GM21515 (cell line): ENCODE measurements around the gene ENHO.

ENCODE experiments used
- ATAC-seq: cut with Tn5 transposase; IDR thresholded peaks from one replicate; pipeline ENCODE4 v1.9.1; 2021; ENCODE audit not compliant: unreplicated experiment

The ENHO gene

DNA sequence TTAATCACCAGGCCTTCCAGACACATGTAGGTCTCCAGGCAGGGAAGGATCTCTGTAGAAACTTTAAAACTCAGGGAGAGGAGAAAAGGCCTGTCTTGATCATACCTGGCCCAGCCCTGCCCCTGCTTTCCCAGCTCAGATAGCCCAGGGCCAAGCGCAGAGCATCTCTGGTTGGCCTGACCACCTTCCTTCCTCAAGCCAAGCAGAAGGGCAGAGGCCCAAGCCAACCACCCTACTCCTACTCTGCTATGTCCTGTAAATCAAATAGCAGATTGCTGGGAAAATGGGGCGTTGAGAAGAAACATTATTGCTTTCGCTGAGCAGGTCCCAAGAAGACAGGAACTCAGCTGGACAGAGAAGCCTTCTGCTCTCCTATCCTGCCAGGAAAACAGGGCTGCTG, 14.3 kb downstream of the ENHO start:
- no peak for ATAC-seq

DNA sequence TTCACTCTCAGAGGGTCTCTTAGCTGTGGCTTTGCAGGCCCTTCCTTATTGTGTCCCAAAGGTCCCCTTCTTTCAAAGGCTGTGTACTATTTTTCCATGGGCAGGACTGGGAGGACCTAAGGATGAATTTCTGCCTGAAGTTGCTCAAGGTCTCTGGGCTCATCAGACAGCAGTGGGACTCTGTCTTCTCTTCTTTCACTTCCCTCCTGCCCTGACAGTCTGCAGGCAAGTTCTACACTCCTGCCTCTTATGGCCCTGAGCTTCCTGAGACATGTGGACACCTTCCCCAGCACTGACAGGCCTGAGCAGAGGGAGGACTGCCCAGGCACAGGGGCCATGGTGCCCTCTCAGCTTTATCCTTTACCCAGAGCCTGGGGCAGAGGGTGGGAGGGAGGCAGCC, 14.8 kb downstream of the ENHO start:
- ATAC-seq = no peak

GRCh38 chr9:34507556-34507955, 15.2 kb downstream of the ENHO start:
- ATAC-seq = no peak

DNA sequence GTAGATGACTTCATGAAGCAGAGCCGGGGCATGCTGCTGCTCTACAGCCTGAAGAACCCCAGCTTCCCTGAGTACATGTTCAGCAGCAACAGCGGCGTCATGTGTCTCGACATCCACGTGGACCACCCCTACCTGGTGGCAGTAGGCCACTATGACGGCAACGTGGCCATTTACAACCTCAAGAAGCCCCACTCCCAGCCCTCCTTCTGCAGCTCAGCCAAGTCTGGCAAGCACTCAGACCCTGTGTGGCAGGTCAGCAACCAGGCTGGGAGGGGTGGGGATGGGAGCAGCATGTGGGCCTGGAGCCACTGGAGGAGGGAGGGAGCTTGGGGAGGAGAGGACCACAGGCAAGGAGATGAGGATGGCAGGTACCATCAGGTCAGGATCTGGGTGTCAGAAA, 16.2 kb downstream of the ENHO start:
- ATAC-seq = no peak

DNA sequence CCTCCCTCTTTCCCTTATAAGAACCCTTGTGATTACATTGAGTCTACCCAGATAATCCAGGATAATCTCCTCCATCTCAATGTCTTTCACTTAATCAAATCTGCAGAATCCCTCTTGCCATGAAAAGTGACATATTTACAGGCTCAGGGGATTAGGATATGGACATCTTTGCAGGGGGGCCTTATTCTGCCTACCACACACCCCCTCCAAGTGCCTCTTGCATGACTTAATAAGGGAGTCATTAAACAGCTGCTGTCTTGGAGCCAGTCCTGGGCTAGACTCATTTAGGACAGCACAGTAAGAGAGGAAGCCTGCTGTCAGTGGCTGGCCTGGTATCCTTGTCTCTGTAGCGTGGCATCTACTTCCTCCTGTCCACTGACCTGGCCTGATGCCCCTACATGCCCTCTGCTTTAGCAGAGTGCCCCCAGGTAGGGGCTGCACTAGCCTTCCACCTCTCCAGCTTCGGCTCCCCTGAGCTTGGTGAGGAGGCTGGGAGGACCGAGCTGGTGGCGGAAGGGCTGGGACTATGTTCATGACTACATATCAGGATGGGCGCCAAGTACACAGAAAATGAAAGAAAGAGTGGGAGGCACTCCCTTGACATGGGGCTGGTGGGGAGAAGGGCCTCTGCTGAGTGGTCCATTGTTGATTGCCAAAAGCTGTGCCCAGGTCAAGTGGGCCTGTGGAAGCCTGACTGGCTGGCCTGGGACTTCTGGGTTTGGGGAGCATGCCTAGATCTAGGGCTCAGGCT, 17.2 kb downstream of the ENHO start:
- ATAC-seq = no peak

- no peak for ATAC-seq
Measured at GRCh38 chr9:34503406-34503805, 19.4 kb downstream of the ENHO start.

GRCh38 chr9:34502891-34503290, 19.9 kb downstream of the ENHO start:
- ATAC-seq = no peak

DNA sequence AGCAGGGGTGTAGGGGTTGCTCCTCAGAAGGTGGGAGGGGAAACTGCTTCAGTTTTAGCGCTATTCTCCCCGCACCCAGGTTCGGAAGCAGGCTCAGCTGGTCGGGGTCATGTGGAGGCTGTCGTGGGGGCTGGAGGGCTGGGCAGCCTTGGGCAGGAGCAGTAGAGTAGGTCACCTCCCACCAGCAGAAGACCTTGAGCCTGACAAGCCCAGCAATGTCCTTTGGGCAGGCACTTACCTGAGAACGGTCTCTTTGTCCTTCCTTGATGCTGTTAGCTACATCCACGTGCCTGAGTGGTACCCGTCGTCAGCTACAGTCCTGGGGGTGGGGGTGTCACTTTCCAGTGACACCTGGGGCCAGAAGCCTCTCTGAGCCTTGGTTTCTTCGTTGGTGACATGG, 20.3 kb downstream of the ENHO start:
- no peak for ATAC-seq

GRCh38 chr9:34501889-34502425, 20.8 kb downstream of the ENHO start:
- no peak for ATAC-seq

GRCh38 chr9:34501372-34501771, 21.4 kb downstream of the ENHO start:
- ATAC-seq = no peak

GRCh38 chr9:34500623-34501267, 22.0 kb downstream of the ENHO start:
- ATAC-seq = no peak

- no peak for ATAC-seq
Measured at GRCh38 chr9:34499076-34499475, 23.7 kb downstream of the ENHO start.

GRCh38 chr9:34498553-34498952, 24.2 kb downstream of the ENHO start:
- no peak for ATAC-seq

GRCh38 chr9:34496149-34496712, 26.6 kb downstream of the ENHO start:
- no peak for ATAC-seq

GRCh38 chr9:34493972-34494535, 28.7 kb downstream of the ENHO start:
- ATAC-seq = no peak

- no peak for ATAC-seq
Measured at GRCh38 chr9:34492051-34492450, 30.7 kb downstream of the ENHO start.

GRCh38 chr9:34491596-34491995, 31.2 kb downstream of the ENHO start:
- ATAC-seq = no peak

DNA sequence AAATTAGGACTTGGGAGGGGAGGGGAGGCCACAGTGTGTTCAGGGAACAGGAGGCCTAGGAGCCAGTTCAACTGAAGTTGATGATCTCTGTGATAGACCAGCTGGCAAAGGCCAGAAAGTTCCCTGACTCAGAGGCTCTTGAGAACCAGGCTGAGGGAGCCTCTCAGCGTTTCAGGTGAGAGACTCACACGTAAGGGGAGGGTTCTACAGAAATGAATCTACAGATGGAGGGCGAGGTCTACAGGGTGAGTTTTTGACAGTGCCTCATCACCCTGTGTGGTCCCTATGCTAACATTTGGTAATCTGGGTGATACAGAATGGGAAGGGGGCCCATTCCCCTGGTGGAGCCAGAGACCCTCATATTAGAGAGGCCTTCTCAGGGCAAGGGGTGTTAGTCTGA, 32.0 kb downstream of the ENHO start:
- no peak for ATAC-seq

DNA sequence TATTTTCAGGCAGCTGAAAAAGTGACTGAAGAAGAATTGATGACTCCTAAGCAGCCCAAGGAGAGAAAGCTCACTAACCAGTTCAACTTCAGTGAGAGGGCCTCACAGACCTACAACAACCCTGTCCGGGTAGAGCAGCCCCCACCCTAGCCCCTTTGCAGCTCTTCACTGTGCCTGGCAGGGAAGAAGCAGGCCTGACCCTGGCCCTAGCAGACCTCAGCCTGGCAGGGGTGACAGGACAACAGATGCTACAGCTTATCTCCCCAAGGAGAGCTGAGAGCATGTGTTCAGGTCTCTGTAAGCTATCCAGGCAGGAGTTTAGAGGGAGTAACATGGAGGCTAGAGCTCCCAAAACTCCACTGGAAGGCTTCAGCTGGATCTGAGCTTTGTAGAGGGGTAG, 32.4 kb downstream of the ENHO start:
- ATAC-seq = no peak

- ATAC-seq = no peak
Measured at GRCh38 chr9:34486572-34486971, 36.2 kb downstream of the ENHO start.

- no peak for ATAC-seq
Measured at GRCh38 chr9:34485822-34486221, 37.0 kb downstream of the ENHO start.

GRCh38 chr9:34484678-34485077, 38.1 kb downstream of the ENHO start:
- no peak for ATAC-seq
